Panc1 (cell line): ENCODE data around the gene GJA4. TPM values are rescaled to one million over a fixed set of nuclear protein-coding genes. Genes with fewer than 3 reads are reported as not detected.

Experiments used
- ATAC-seq: fragments of 200-7000 bp; cut with Tn5 transposase; 2 replicates; pipeline ENCODE4 v1.9.1; 2020; ENCODE audit warnings: mild to moderate bottlenecking, moderate library complexity
- BruUV-seq: library from RNA; stranded (reverse); fragments of 400-500 nt; replicated peaks from 2 replicates; lab custom pipeline; 2021; lab: Mats Ljungman, UMichigan
- CTCF ChIA-PET: fragments of 300-600 bp; sonication (Branson Sonifier 250); formaldehyde crosslinking; loops from one replicate; lab custom pipeline; 2022; ENCODE audit warnings: antibody characterized with exemption; lab: Charles Lee
- POLR2A ChIA-PET: fragments of 300-600 bp; sonication (Branson Sonifier 250); formaldehyde crosslinking; loops from one replicate; lab custom pipeline; 2022; ENCODE audit warnings: antibody characterized with exemption; lab: Charles Lee
- DNase-seq: peaks from one replicate; pipeline ENCODE4 v3.0.0-alpha.2; 2010; ENCODE audit warnings: low read depth, low spot score
- H3K27ac ChIP-seq: 2 replicates; pipeline ENCODE4 v1.5.1; 2011; ENCODE audit warnings: mild to moderate bottlenecking, low read length, inconsistent platforms
- H3K27me3 ChIP-seq: fragments of 200-500 bp; sonication (Bioruptor generic); 2 replicates; pipeline ENCODE4 v1.6.0; 2014; ENCODE audit warnings: low read length, inconsistent platforms; ENCODE audit not compliant: control insufficient read depth, insufficient read depth
- H3K36me3 ChIP-seq: fragments of 200-500 bp; sonication (Bioruptor generic); 2 replicates; pipeline ENCODE4 v1.5.1; 2014; ENCODE audit warnings: inconsistent platforms, mild to moderate bottlenecking, low read length, moderate library complexity; ENCODE audit not compliant: control insufficient read depth, insufficient read depth
- H3K4me1 ChIP-seq: 2 replicates; pipeline ENCODE4 v1.5.1; 2011; ENCODE audit warnings: inconsistent platforms, mild to moderate bottlenecking, low read length, moderate library complexity; ENCODE audit not compliant: control insufficient read depth, insufficient read depth
- H3K4me3 ChIP-seq, 2 experiments: 2 replicates each; pipeline ENCODE4 v1.5.1; 2011 to 2012; ENCODE audit warnings: low read depth in 2 of 2, low read length in 2 of 2, mild to moderate bottlenecking in 2 of 2, inconsistent platforms in 1 of 2, moderate library complexity in 1 of 2
- H3K9me3 ChIP-seq: fragments of 200-500 bp; sonication (Bioruptor generic); 2 replicates; pipeline ENCODE4 v1.5.1; 2014; ENCODE audit warnings: low read depth, mild to moderate bottlenecking, inconsistent platforms, low read length, moderate library complexity; ENCODE audit not compliant: control insufficient read depth, insufficient read depth
- CTCF ChIP-seq: fragments of 450-650 bp; IDR thresholded peaks from 2 replicates; pipeline ENCODE4 v1.5.1; 2017; ENCODE audit warnings: mild to moderate bottlenecking
- POLR2AphosphoS5 ChIP-seq: IDR thresholded peaks from 2 replicates; pipeline ENCODE4 v1.6.1; 2012; ENCODE audit warnings: mild to moderate bottlenecking, low read depth, low read length, moderate library complexity
- SIN3A ChIP-seq: IDR thresholded peaks from 2 replicates; pipeline ENCODE4 v1.6.1; 2012; ENCODE audit warnings: low read depth, mild to moderate bottlenecking, low read length, moderate library complexity, borderline replicate concordance; ENCODE audit not compliant: insufficient read depth
- TCF7L2 ChIP-seq: IDR thresholded peaks from 2 replicates; pipeline ENCODE4 v1.6.1; 2011; ENCODE audit warnings: mild to moderate bottlenecking, low read depth, low read length, inconsistent platforms
- in situ Hi-C: cut with HindIII; loops from 2 replicates; pipeline ENCODE4 v1.10.0; 2016; ENCODE audit warnings: low sequenced_read_pairs, low pct_unique_long_range_greater_than_20kb
- intact Hi-C: fragments of 100-400 bp; cut with micrococcal nuclease; formaldehyde crosslinking; loops from one replicate; pipeline ENCODE4 v1.10.0; 2022; ENCODE audit not compliant: unreplicated experiment
- total RNA-seq: library from RNA; stranded (reverse); gene quantifications from one replicate; pipeline ENCODE4 v1.2.1, GENCODE V29; 2021; ENCODE audit not compliant: unreplicated experiment
- TF ChIP-seq, protein P1 (sequence below), 2 experiments: IDR thresholded peaks; 2 replicates each; pipeline ENCODE4 v1.6.1; 2011 to 2012; ENCODE audit warnings: low read depth in 2 of 2, control low read depth in 1 of 2, low read length in 1 of 2, mild to moderate bottlenecking in 1 of 2, moderate library complexity in 1 of 2; ENCODE audit not compliant: insufficient read depth in 1 of 2

Gene GJA4
- total RNA-seq, 1 experiment from 2014 or later: not detected

- no peak overlapping the region for H3K27ac ChIP-seq
- no peaks in the 10 kb centered on the region for H3K4me1 ChIP-seq
- H3K4me3 ChIP-seq: no peak overlapping the region
- H3K36me3 ChIP-seq: no peaks in the 10 kb centered on the region
- in situ Hi-C loops (no loop called here), intact Hi-C loops (no loop called here)
- DNase-seq (no peak), ATAC-seq (no peak)
- H3K27me3 ChIP-seq: no peaks in the 10 kb centered on the region
- ChIA-PET POLR2A (no interaction called here), CTCF (no interaction called here)
- TF ChIP-seq POLR2AphosphoS5 (no peak), SIN3A (no peak), TCF7L2 (no peak), CTCF (no peak)
- TF ChIP-seq, protein P1, sequence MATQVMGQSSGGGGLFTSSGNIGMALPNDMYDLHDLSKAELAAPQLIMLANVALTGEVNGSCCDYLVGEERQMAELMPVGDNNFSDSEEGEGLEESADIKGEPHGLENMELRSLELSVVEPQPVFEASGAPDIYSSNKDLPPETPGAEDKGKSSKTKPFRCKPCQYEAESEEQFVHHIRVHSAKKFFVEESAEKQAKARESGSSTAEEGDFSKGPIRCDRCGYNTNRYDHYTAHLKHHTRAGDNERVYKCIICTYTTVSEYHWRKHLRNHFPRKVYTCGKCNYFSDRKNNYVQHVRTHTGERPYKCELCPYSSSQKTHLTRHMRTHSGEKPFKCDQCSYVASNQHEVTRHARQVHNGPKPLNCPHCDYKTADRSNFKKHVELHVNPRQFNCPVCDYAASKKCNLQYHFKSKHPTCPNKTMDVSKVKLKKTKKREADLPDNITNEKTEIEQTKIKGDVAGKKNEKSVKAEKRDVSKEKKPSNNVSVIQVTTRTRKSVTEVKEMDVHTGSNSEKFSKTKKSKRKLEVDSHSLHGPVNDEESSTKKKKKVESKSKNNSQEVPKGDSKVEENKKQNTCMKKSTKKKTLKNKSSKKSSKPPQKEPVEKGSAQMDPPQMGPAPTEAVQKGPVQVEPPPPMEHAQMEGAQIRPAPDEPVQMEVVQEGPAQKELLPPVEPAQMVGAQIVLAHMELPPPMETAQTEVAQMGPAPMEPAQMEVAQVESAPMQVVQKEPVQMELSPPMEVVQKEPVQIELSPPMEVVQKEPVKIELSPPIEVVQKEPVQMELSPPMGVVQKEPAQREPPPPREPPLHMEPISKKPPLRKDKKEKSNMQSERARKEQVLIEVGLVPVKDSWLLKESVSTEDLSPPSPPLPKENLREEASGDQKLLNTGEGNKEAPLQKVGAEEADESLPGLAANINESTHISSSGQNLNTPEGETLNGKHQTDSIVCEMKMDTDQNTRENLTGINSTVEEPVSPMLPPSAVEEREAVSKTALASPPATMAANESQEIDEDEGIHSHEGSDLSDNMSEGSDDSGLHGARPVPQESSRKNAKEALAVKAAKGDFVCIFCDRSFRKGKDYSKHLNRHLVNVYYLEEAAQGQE (IDR thresholded peaks at IDR 0.05; ENCODE audit: insufficient read depth in 1 of 2, low read depth in 2 of 2, low read length in 1 of 2): no peak
- no TSS peak for BruUV-seq
- H3K9me3 ChIP-seq: no peaks in the 10 kb centered on the region
Observed at GRCh38 chr1:34829250-34829649, 36.5 kb downstream of the GJA4 start.

- Histone ChIP-seq H3K4me1 (no peaks in the 10 kb centered on the region), H3K4me3 (no peak overlapping the region), H3K27me3 (no peaks in the 10 kb centered on the region), H3K9me3 (no peaks in the 10 kb centered on the region), H3K27ac (no peak overlapping the region), H3K36me3 (no peaks in the 10 kb centered on the region)
- CTCF ChIA-PET: interaction anchor here (0.6 kb wide), 1 partner anchor 26 kb away, joined by 8 read pairs; no protein-coding TSS in a partner anchor
- in situ Hi-C loops: no loop called here
- BruUV-seq: no TSS peak
- ATAC-seq (no peak), DNase-seq (no peak)
- TF ChIP-seq, protein P1 (IDR thresholded peaks at IDR 0.05; ENCODE audit: insufficient read depth in 1 of 2, low read depth in 2 of 2, low read length in 1 of 2): no peak
- TF ChIP-seq SIN3A: no peak
- TF ChIP-seq TCF7L2: no peak
- no peak for TF ChIP-seq CTCF
- TF ChIP-seq POLR2AphosphoS5: no peak
- POLR2A ChIA-PET: no interaction called here
- intact Hi-C loops: no loop called here
Observed at GRCh38 chr1:34831721-34832246, 39.0 kb downstream of the GJA4 start.
